Activated naive CD8-positive, alpha-beta T cell treated with anti-CD3 and anti-CD28 coated beads, Interleukin-2, amount 50 U/mL, for 16 hours (primary cell): ENCODE data around the gene RNF214.
"Not testable (repeated sequence)": the region's sequence is repeated elsewhere in the genome, so short reads cannot be mapped to it uniquely, and the experiment has no call there.

ENCODE experiments used
- DNase-seq: peaks from one replicate; pipeline ENCODE4 v3.0.0-alpha.2; 2020; ENCODE audit warnings: low read depth, low spot score

The RNF214 gene

GRCh38 chr11:117315285-117316196, 83.1 kb downstream of the RNF214 start:
- DNase-seq: no peak

- DNase-seq: no peak
Measured at GRCh38 chr11:117316197-117316961, 83.9 kb downstream of the RNF214 start, which contains the start of gene BACE1. Gene BACE1, minus strand, starts transcription at chr11:117316256. Its CDS starts 461 bp downstream, at chr11:117315795.

- DNase-seq: no peak
Measured at GRCh38 chr11:117318738-117319137, 86.3 kb downstream of the RNF214 start.

- no peak for DNase-seq
Measured at GRCh38 chr11:117319214-117319840, 86.9 kb downstream of the RNF214 start.

GRCh38 chr11:117327255-117327566, 94.7 kb downstream of the RNF214 start:
- DNase-seq: not testable (repeated sequence)

GRCh38 chr11:117327567-117328374, 95.3 kb downstream of the RNF214 start, which contains the start of gene CEP164:
Gene CEP164, plus strand, starts transcription at chr11:117327854. Its CDS starts 10,733 bp downstream, at chr11:117338587.
- DNase-seq: peak; percentile 87

- no peak for DNase-seq
Measured at GRCh38 chr11:117328375-117329010, 96.0 kb downstream of the RNF214 start.

- DNase-seq: no peak
Measured at GRCh38 chr11:117332843-117333242, 100.4 kb downstream of the RNF214 start.

GRCh38 chr11:117333917-117334316, 101.4 kb downstream of the RNF214 start:
- no peak for DNase-seq

GRCh38 chr11:117334896-117335295, 102.4 kb downstream of the RNF214 start:
- no peak for DNase-seq

GRCh38 chr11:117335399-117335798, 102.9 kb downstream of the RNF214 start:
- no peak for DNase-seq
